Hematopoietic multipotent progenitor cell treated with erythropoietin and hydrocortisone succinate and interleukin-3 and kit ligand, for 6 days (in vitro differentiated cells): ENCODE measurements around the gene TK2.
"Not testable (repeated sequence)": the region's sequence is repeated elsewhere in the genome, so short reads cannot be mapped to it uniquely, and the experiment has no call there.

Experiments used
- DNase-seq: peaks from one replicate; pipeline ENCODE4 v3.0.0-alpha.2; 2015

The TK2 gene

GRCh38 chr16:66481081-66481942 lies 68.6 kb downstream of the TK2 start:
- no peak for DNase-seq

- DNase-seq = no peak
These were observed 69.4 kb downstream of the TK2 start for GRCh38 chr16:66480265-66481080.

- DNase-seq = no peak
These were observed 70.2 kb downstream of the TK2 start for GRCh38 chr16:66479661-66480264.

- peak; percentile 91 for DNase-seq
These were observed 71.0 kb downstream of the TK2 start for GRCh38 chr16:66478733-66479511.

GRCh38 chr16:66477028-66477515 lies 72.8 kb downstream of the TK2 start:
- DNase-seq = no peak

- DNase-seq = peak; percentile 32
These were observed 73.4 kb downstream of the TK2 start for GRCh38 chr16:66476328-66477027.

GRCh38 chr16:66475232-66475631 lies 74.7 kb downstream of the TK2 start:
- DNase-seq = no peak

GRCh38 chr16:66474750-66475199 lies 75.1 kb downstream of the TK2 start:
- peak; percentile 25 for DNase-seq

- DNase-seq = no peak
These were observed 76.0 kb downstream of the TK2 start for GRCh38 chr16:66473654-66474519.

- DNase-seq = no peak
These were observed 76.8 kb downstream of the TK2 start for GRCh38 chr16:66473051-66473571.

- no peak for DNase-seq
These were observed 78.1 kb downstream of the TK2 start for GRCh38 chr16:66471716-66472393.

- DNase-seq = no peak
These were observed 78.7 kb downstream of the TK2 start for GRCh38 chr16:66471264-66471663.

GRCh38 chr16:66470556-66470955 lies 79.4 kb downstream of the TK2 start:
- no peak for DNase-seq

GRCh38 chr16:66469947-66470546 lies 79.9 kb downstream of the TK2 start:
- DNase-seq = no peak

- DNase-seq = no peak
These were observed 80.5 kb downstream of the TK2 start for GRCh38 chr16:66469291-66469946.

GRCh38 chr16:66468321-66468965 lies 81.5 kb downstream of the TK2 start:
- no peak for DNase-seq

- no peak for DNase-seq
These were observed 82.3 kb downstream of the TK2 start for GRCh38 chr16:66467611-66468010.

- DNase-seq = not testable (repeated sequence)
These were observed 83.3 kb downstream of the TK2 start for GRCh38 chr16:66466636-66467035.
